Endothelial cell of umbilical vein (primary cell): ENCODE data around the gene CERCAM. TPM values are rescaled to one million over a fixed set of nuclear protein-coding genes. Genes with fewer than 3 reads are reported as not detected.
"Not testable (repeated sequence)": the region's sequence is repeated elsewhere in the genome, so short reads cannot be mapped to it uniquely, and the experiment has no call there.

Experiments
- BruUV-seq: library from RNA; stranded (reverse); fragments of 400-500 nt; replicated peaks from 2 replicates; lab custom pipeline; 2021; lab: Mats Ljungman, UMichigan
- CTCF ChIA-PET: fragments of 300-600, 350-600 bp; sonication (Branson Sonifier 250); formaldehyde crosslinking; loops from one replicate; lab custom pipeline; 2021; ENCODE audit warnings: antibody characterized with exemption, inconsistent platforms; lab: Charles Lee
- POLR2A ChIA-PET: fragments of 300-600, 350-600 bp; sonication (Branson Sonifier 250); formaldehyde crosslinking; loops from one replicate; lab custom pipeline; 2021; ENCODE audit warnings: antibody characterized with exemption, inconsistent platforms; lab: Charles Lee
- DNase-seq: peaks from one replicate; pipeline ENCODE4 v3.0.0-alpha.2; 2011; ENCODE audit warnings: low read depth, low spot score
- FAIRE-seq: peaks from 2 replicates; lab custom pipeline; 2011; peaks lifted over from hg19 to GRCh38; lab: Jason Lieb, UNC
- H2AFZ ChIP-seq: 2 replicates; pipeline ENCODE4 v1.6.0; 2012; ENCODE audit warnings: low read depth, low read length, control low read depth, inconsistent platforms
- H3K27ac ChIP-seq: 2 replicates; pipeline ENCODE4 v1.5.1; 2011; ENCODE audit warnings: low read depth, mild to moderate bottlenecking, control low read depth, low read length, moderate library complexity; ENCODE audit not compliant: insufficient read depth
- H3K27me3 ChIP-seq, 2 experiments: 2 replicates each; pipeline versions ENCODE4 v1.6.0 to v1.6.1; 2011; ENCODE audit warnings: low read length in 2 of 2, mixed read lengths in 1 of 2; ENCODE audit not compliant: control insufficient read depth in 2 of 2, insufficient read depth in 2 of 2
- H3K36me3 ChIP-seq, 2 experiments: 2 replicates in 1 of 2; 3 replicates in 1 of 2; pipeline ENCODE4 v1.5.1; 2011; ENCODE audit warnings: low read length in 2 of 2, mild to moderate bottlenecking in 1 of 2, moderate library complexity in 1 of 2; ENCODE audit not compliant: control insufficient read depth in 2 of 2, insufficient read depth in 2 of 2; ENCODE audit errors: extremely low read depth in 1 of 2
- H3K4me1 ChIP-seq: 3 replicates; pipeline ENCODE4 v1.5.1; 2011; ENCODE audit warnings: mild to moderate bottlenecking, low read length; ENCODE audit not compliant: control insufficient read depth, insufficient read depth; ENCODE audit errors: extremely low read depth
- H3K4me2 ChIP-seq: 2 replicates; pipeline ENCODE4 v1.6.1; 2011; ENCODE audit warnings: low read length, control low read depth, mixed read lengths; ENCODE audit not compliant: insufficient read depth
- H3K4me3 ChIP-seq, 3 experiments: fragments of 200-600 bp in 1 of 3; sonication (generic), shearing (Covaris generic) in 1 of 3; replicated peaks in 1 of 3; 2 replicates each; pipeline ENCODE4 v1.5.1; 2011 to 2016; ENCODE audit warnings: control low read depth in 3 of 3, low read length in 3 of 3, mild to moderate bottlenecking in 2 of 3, inconsistent platforms in 1 of 3, low read depth in 1 of 3, moderate library complexity in 1 of 3; ENCODE audit not compliant: insufficient read depth in 1 of 3
- H3K79me2 ChIP-seq: 2 replicates; pipeline ENCODE4 v1.6.0; 2012; ENCODE audit warnings: low read length, inconsistent platforms; ENCODE audit not compliant: control insufficient read depth, insufficient read depth
- H3K9ac ChIP-seq: replicated peaks from 2 replicates; pipeline ENCODE3; 2011; ENCODE audit warnings: low read length, control low read depth; ENCODE audit not compliant: insufficient read depth; ENCODE audit errors: extremely low read depth
- H3K9me1 ChIP-seq: replicated peaks from 3 replicates; pipeline ENCODE4 v1.6.0; 2011; ENCODE audit warnings: mild to moderate bottlenecking, low read length; ENCODE audit not compliant: control insufficient read depth, insufficient read depth; ENCODE audit errors: extremely low read depth
- H3K9me3 ChIP-seq: replicated peaks from 2 replicates; pipeline ENCODE4 v1.5.1; 2012; ENCODE audit warnings: low read length, inconsistent platforms; ENCODE audit not compliant: control insufficient read depth, insufficient read depth
- H4K20me1 ChIP-seq: replicated peaks from 2 replicates; pipeline ENCODE3; 2011; ENCODE audit warnings: mild to moderate bottlenecking, low read length; ENCODE audit not compliant: control insufficient read depth, insufficient read depth; ENCODE audit errors: extremely low read depth
- MAX ChIP-seq: IDR thresholded peaks from 2 replicates; pipeline ENCODE4 v1.6.1; 2011; ENCODE audit not compliant: insufficient read depth, insufficient read length
- dilution Hi-C: fragments of 300-500 bp; cut with MboI; formaldehyde crosslinking; loops from one replicate; pipeline ENCODE4 v1.15.0; 2019; ENCODE audit warnings: low sequenced_read_pairs; ENCODE audit not compliant: extremely low pct_ligation_motif_present
- intact Hi-C: fragments of 100-400 bp; cut with micrococcal nuclease; formaldehyde crosslinking; loops from one replicate; pipeline ENCODE4 v1.10.0; 2022
- polyA plus RNA-seq, 4 experiments: library from polyadenylated mRNA; depleted of rRNA in 3 of 4; stranded (reverse) in 3 of 4; unstranded in 1 of 4; fragments of >200 nt; gene quantifications; 2 replicates each; pipeline versions ENCODE4 v1.2.1 to v1.2.3, GENCODE V29; 2011 to 2012; ENCODE audit warnings: missing spikeins in 1 of 4
- total RNA-seq: library from RNA; stranded (reverse); gene quantifications from 2 replicates; pipeline ENCODE4 v1.2.3, GENCODE V29; 2021
- TF ChIP-seq, protein P1 (sequence below), 2 donors: IDR thresholded peaks; 1 replicate in 1 of 2; 2 replicates in 1 of 2; pipeline ENCODE4 v1.5.1; 2011; ENCODE audit warnings: low read length in 2 of 2, mild to moderate bottlenecking in 2 of 2, moderate library complexity in 2 of 2, control low read depth in 1 of 2, inconsistent platforms in 1 of 2, low read depth in 1 of 2; ENCODE audit not compliant: insufficient read depth in 1 of 2; ENCODE audit errors: extremely low read depth in 1 of 2

The CERCAM gene
- total and polyA plus RNA-seq, 2 donors (not counting 3 experiments of a cell fraction or from before 2014, with no cell fraction given), result 47.9 to 77.8 TPM

- intact Hi-C loops (loop anchor here (1.0 to 2.0 kb wide), 4 partner anchors 41 to 157 kb away; partner anchors contain the start of gene URM1), dilution Hi-C loops (no loop called here)
- no peaks in the 10 kb centered on the region for H3K9me3 ChIP-seq
- no peak overlapping the region for H3K4me2 ChIP-seq
- DNase-seq (peak; percentile 76), FAIRE-seq (no peak)
- no peaks in the 10 kb centered on the region for H3K9me1 ChIP-seq
- ChIA-PET CTCF (interaction anchor here (1.0 to 7.4 kb wide), 11 partner anchors 8 to 157 kb away, joined by 4 to 108 read pairs (median 10); partner anchors contain the start of genes CERCAM and URM1), POLR2A (no interaction called here)
- H3K4me3 ChIP-seq, result no peak overlapping the region
- no peak overlapping the region for H3K27ac ChIP-seq
- peaks cover 9% of the 10 kb centered on the region in 2 experiments for H3K27me3 ChIP-seq
- TF ChIP-seq MAX, result no peak
- TF ChIP-seq, protein P1, sequence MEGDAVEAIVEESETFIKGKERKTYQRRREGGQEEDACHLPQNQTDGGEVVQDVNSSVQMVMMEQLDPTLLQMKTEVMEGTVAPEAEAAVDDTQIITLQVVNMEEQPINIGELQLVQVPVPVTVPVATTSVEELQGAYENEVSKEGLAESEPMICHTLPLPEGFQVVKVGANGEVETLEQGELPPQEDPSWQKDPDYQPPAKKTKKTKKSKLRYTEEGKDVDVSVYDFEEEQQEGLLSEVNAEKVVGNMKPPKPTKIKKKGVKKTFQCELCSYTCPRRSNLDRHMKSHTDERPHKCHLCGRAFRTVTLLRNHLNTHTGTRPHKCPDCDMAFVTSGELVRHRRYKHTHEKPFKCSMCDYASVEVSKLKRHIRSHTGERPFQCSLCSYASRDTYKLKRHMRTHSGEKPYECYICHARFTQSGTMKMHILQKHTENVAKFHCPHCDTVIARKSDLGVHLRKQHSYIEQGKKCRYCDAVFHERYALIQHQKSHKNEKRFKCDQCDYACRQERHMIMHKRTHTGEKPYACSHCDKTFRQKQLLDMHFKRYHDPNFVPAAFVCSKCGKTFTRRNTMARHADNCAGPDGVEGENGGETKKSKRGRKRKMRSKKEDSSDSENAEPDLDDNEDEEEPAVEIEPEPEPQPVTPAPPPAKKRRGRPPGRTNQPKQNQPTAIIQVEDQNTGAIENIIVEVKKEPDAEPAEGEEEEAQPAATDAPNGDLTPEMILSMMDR (IDR thresholded peaks at IDR 0.05; ENCODE audit: extremely low read depth in 1 of 2, insufficient read depth in 1 of 2, low read depth in 1 of 2, low read length in 2 of 2), result peak; percentile 54 to 84
- no peaks in the 10 kb centered on the region for H3K79me2 ChIP-seq
- H3K4me1 ChIP-seq, result no peaks in the 10 kb centered on the region
- no peaks in the 10 kb centered on the region for H4K20me1 ChIP-seq
- no peaks in the 10 kb centered on the region for H3K36me3 ChIP-seq
- no TSS peak for BruUV-seq
- H3K9ac ChIP-seq, result no peak overlapping the region
- no peak overlapping the region for H2AFZ ChIP-seq
Observed at GRCh38 chr9:128412120-128412790, 8.4 kb upstream of the CERCAM start.

DNA sequence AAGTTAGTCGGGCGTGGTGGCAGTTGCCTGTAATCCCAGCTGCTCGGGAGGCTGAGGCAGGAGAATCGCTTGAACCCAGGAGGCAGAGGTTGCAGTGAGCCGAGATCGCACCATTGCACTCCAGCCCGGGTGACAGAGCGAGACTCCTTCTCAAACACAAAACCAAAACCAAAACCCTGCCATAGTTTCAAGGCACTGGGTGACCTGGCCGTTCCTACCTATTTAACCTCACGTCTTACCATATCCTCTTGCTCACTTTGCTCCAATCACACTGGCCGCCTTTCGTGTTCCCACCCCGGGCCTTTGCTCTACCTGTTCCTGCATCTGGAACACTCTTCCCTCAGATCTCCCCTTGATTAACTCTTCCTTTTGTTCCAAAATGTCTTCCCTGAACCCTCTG, 6.9 kb upstream of the CERCAM start:
- H3K9me3 ChIP-seq, H3K27ac ChIP-seq, H4K20me1 ChIP-seq, FAIRE-seq, H3K9me1 ChIP-seq, H3K9ac ChIP-seq, POLR2A ChIA-PET, H3K27me3 ChIP-seq, H3K36me3 ChIP-seq, H3K4me3 ChIP-seq, H3K4me1 ChIP-seq, DNase-seq, H3K79me2 ChIP-seq, H2AFZ ChIP-seq, H3K4me2 ChIP-seq, dilution Hi-C loops, BruUV-seq: not testable (repeated sequence)
- CTCF ChIA-PET, result interaction anchor here (7.4 kb wide), 1 partner anchor 52 kb away, joined by 108 read pairs; no protein-coding TSS in a partner anchor
- intact Hi-C loops, result loop anchor here (2.0 kb wide), 1 partner anchor 43 kb away; the partner anchor contains the start of gene URM1
